H1 (cell line): ENCODE results near the gene HSD11B1L. TPM values are rescaled to one million over a fixed set of nuclear protein-coding genes. Genes with fewer than 3 reads are reported as not detected.
A peak's percentile ranks its signal among the peaks of the same experiment; 100 is the strongest.

ENCODE experiments used
- ASH2L ChIP-seq: fragments of 200-600, 300-600 bp; sonication (generic); IDR thresholded peaks from one replicate; pipeline ENCODE4 v1.7.1; 2017; ENCODE audit warnings: low read length
- BACH1 ChIP-seq: IDR thresholded peaks from 2 replicates; pipeline ENCODE4 v1.6.1; 2012; ENCODE audit warnings: low read length, improper control_type of control experiment
- CHD2 ChIP-seq: IDR thresholded peaks from 2 replicates; pipeline ENCODE4 v1.6.1; 2012; ENCODE audit warnings: low read length, improper control_type of control experiment
- CTBP2 ChIP-seq: IDR thresholded peaks from 2 replicates; pipeline ENCODE4 v1.7.0; 2011; ENCODE audit warnings: borderline replicate concordance, mild to moderate bottlenecking, moderate library complexity, mixed read lengths, low read length; ENCODE audit not compliant: insufficient read depth, insufficient read length
- EZH2 ChIP-seq: fragments of 200-600 bp; sonication (generic); IDR thresholded peaks from 2 replicates; pipeline ENCODE4 v1.7.1; 2012; ENCODE audit warnings: low read depth, mild to moderate bottlenecking, moderate library complexity, low read length, inconsistent platforms; ENCODE audit not compliant: severe bottlenecking
- MAFK ChIP-seq: IDR thresholded peaks from 2 replicates; pipeline ENCODE4 v1.6.1; 2012; ENCODE audit warnings: low read depth, mild to moderate bottlenecking, improper control_type of control experiment, low read length
- NRF1 ChIP-seq: IDR thresholded peaks from 2 replicates; pipeline ENCODE4 v1.6.1; 2011; ENCODE audit warnings: mild to moderate bottlenecking, low read depth, low read length, improper control_type of control experiment
- RAD21 ChIP-seq, 2 experiments: IDR thresholded peaks in 1 of 2; conservative IDR thresholded peaks in 1 of 2; 2 replicates each; pipeline ENCODE4 v1.6.1; 2011; ENCODE audit warnings: low read depth in 2 of 2, low read length in 2 of 2, improper control_type of control experiment in 1 of 2, inconsistent platforms in 1 of 2, mild to moderate bottlenecking in 1 of 2, moderate library complexity in 1 of 2
- RBBP5 ChIP-seq: IDR thresholded peaks from 2 replicates; pipeline ENCODE4 v1.7.1; 2012; ENCODE audit warnings: low read depth, mild to moderate bottlenecking, inconsistent platforms, low read length, moderate library complexity, borderline replicate concordance
- RXRA ChIP-seq: IDR thresholded peaks from 2 replicates; pipeline ENCODE4 v1.6.1; 2011; ENCODE audit warnings: low read depth, mild to moderate bottlenecking, low read length, moderate library complexity; ENCODE audit not compliant: insufficient read depth
- SP4 ChIP-seq: IDR thresholded peaks from 2 replicates; pipeline ENCODE4 v1.6.1; 2012; ENCODE audit warnings: low read length, inconsistent platforms
- polyA plus RNA-seq, 7 experiments: library from polyadenylated mRNA; depleted of rRNA in 3 of 7; stranded (reverse) in 5 of 7; unstranded in 2 of 7; fragments of >200 nt in 5 of 7; fragments of 200-250 nt in 2 of 7; gene quantifications; 1 replicate in 5 of 7; 2 replicates in 1 of 7; 4 replicates in 1 of 7; pipeline versions ENCODE4 v1.2.1 to v1.2.3, GENCODE V29; 2011 to 2013; ENCODE audit warnings: missing spikeins in 2 of 7, mixed read lengths in 2 of 7
- total RNA-seq: library from RNA; stranded (reverse); fragmentation: NEBNext Ultra II Directional; extraction: Animal tissue kit (Norgen Biotek cat#: 25700); gene quantifications from 2 replicates; pipeline ENCODE4 v1.2.1, GENCODE V29; 2021
- TF ChIP-seq, protein P1 (sequence below), 3 experiments: IDR thresholded peaks; 1 replicate in 2 of 3; 2 replicates in 1 of 3; pipeline versions ENCODE4 v1.5.1 to v1.6.1; 2011; ENCODE audit warnings: low read length in 3 of 3, mild to moderate bottlenecking in 3 of 3, inconsistent platforms in 2 of 3, low read depth in 1 of 3, moderate library complexity in 1 of 3; ENCODE audit not compliant: insufficient read depth in 1 of 3; ENCODE audit errors: control extremely low read depth in 1 of 3
- TF ChIP-seq, protein P2 (sequence below): IDR thresholded peaks from 2 replicates; pipeline ENCODE4 v1.6.1; 2011; ENCODE audit warnings: low read depth, mild to moderate bottlenecking, low read length; ENCODE audit not compliant: insufficient read depth

HSD11B1L gene
- total and polyA plus RNA-seq, 2 of the 8 experiments (the other 6 are each of a cell fraction or from before 2014, with no cell fraction given), result 8.2 to 20.6 TPM

DNA sequence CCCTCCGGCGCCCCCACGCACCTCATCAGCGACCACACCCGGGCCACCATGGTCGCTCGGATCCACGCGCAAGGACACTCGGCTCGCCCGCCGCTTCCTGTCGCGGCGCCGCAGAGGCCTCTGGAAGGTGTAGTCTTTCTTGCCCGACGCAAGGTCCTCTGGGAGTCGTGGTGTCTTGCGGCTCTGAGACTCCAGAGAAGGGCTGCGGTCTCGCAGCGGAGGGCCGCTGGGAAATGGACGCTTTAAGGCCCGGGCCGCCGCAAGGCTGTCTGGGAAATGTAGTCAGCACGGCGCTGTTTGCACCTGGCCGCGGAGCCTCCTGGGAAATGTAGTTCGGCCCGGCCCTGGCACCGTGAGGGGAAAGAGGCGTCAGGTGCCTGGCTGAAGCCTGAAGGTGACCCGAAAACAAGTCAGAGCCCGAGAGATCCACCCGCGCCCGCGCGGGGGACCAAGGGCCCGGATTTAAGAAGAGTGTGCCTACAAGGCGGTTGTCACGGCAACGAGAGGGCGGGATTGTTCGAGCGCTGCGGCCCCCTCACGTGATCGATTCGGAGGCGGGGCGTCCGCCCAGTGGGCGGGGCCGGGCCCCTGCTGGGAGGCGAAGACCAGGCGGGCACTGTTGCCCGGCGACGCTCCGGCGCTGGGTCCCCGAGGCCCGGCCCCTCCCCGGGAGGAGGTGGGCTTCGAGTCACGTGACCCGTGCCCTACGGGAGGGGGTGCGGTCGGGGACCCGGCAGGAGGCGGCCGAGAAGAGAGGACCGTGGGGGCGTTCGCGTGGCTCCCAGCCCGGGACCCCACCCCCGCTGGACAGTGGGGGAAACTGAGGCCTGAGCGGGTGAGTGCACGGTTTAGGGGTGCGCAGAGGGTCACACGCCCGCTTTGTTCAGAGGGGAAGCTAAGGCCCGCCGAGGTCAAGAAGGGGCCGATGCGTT lies at the start of gene HSD11B1L, which contains the start of gene MICOS13 (continued):
- TF ChIP-seq, protein P1, sequence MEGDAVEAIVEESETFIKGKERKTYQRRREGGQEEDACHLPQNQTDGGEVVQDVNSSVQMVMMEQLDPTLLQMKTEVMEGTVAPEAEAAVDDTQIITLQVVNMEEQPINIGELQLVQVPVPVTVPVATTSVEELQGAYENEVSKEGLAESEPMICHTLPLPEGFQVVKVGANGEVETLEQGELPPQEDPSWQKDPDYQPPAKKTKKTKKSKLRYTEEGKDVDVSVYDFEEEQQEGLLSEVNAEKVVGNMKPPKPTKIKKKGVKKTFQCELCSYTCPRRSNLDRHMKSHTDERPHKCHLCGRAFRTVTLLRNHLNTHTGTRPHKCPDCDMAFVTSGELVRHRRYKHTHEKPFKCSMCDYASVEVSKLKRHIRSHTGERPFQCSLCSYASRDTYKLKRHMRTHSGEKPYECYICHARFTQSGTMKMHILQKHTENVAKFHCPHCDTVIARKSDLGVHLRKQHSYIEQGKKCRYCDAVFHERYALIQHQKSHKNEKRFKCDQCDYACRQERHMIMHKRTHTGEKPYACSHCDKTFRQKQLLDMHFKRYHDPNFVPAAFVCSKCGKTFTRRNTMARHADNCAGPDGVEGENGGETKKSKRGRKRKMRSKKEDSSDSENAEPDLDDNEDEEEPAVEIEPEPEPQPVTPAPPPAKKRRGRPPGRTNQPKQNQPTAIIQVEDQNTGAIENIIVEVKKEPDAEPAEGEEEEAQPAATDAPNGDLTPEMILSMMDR (IDR thresholded peaks at IDR 0.05; ENCODE audit: control extremely low read depth in 1 of 3, insufficient read depth in 1 of 3, low read depth in 1 of 3, low read length in 3 of 3), result no peak
- TF ChIP-seq MAFK (no peak), CTBP2 (no peak), SP4 (0 out of 2 replicates have a peak, but pooled peaks have one; percentile 77), ASH2L (peak; percentile 78), CHD2 (peak; percentile 21; the same call in 1 of the 2 replicates), BACH1 (peak; percentile 69), NRF1 (0 out of 2 replicates have a peak, but pooled peaks have one; percentile 7), EZH2 (no peak), RXRA (no peak), RAD21 (IDR thresholded peaks at IDR 0.05 in 1 of 2, conservative IDR thresholded peaks at IDR 0.05 in 1 of 2; ENCODE audit: low read depth in 2 of 2, low read length in 2 of 2) (no peak), RBBP5 (no peak; the same call in 1 of the 2 replicates)
- TF ChIP-seq, protein P2, sequence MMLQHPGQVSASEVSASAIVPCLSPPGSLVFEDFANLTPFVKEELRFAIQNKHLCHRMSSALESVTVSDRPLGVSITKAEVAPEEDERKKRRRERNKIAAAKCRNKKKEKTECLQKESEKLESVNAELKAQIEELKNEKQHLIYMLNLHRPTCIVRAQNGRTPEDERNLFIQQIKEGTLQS, result peak; percentile 88
- TF ChIP-seq, all 59 proteins: peak for 18
